ENCODE measurements around the gene NADSYN1. TPM values are rescaled to one million over a fixed set of nuclear protein-coding genes. Genes with fewer than 3 reads are reported as not detected.
A peak's percentile ranks its signal among the peaks of the same experiment; 100 is the strongest.

The NADSYN1 gene
- total RNA-seq, 1 experiment from 2014 or later = 34.7 TPM

GRCh38 chr11:71443736-71444445, 9.1 kb upstream of the NADSYN1 start:
- Histone ChIP-seq H3K9me3 (no peaks in the 10 kb centered on the region), H3K36me3 (peaks cover 3% of the 10 kb centered on the region), H3K4me3 (no peak overlapping the region), H3K27me3 (no peaks in the 10 kb centered on the region)
- DNase-seq = no peak

- Histone ChIP-seq H3K4me3 (no peak overlapping the region), H3K9me3 (no peaks in the 10 kb centered on the region), H3K27me3 (no peaks in the 10 kb centered on the region), H3K36me3 (peaks cover 3% of the 10 kb centered on the region)
- DNase-seq = no peak
Measured at GRCh38 chr11:71444811-71445210, 8.2 kb upstream of the NADSYN1 start.

DNA sequence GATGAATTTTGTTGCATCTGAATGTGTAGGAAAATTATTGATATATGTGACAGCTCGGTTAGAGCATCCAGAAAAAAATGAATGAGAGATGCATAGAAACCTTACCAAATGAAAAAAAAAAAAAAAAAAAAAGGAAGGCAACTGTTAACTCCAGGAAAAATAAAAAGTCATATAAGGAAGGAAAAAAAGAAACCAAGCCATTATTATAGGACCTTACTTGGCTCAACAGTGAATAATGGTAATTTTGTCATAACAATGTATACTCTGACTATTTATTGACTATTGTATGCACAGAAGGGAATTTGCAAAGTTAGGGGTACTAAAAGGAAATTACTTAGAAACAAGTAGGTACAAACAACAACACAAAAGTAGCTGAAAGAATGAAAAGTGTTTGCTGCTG, 6.9 kb upstream of the NADSYN1 start:
- no peaks in the 10 kb centered on the region for H3K27me3 ChIP-seq
- H3K36me3 ChIP-seq = peaks cover 3% of the 10 kb centered on the region
- H3K9me3 ChIP-seq = no peaks in the 10 kb centered on the region
- DNase-seq = no peak
- no peak overlapping the region for H3K4me3 ChIP-seq

DNA sequence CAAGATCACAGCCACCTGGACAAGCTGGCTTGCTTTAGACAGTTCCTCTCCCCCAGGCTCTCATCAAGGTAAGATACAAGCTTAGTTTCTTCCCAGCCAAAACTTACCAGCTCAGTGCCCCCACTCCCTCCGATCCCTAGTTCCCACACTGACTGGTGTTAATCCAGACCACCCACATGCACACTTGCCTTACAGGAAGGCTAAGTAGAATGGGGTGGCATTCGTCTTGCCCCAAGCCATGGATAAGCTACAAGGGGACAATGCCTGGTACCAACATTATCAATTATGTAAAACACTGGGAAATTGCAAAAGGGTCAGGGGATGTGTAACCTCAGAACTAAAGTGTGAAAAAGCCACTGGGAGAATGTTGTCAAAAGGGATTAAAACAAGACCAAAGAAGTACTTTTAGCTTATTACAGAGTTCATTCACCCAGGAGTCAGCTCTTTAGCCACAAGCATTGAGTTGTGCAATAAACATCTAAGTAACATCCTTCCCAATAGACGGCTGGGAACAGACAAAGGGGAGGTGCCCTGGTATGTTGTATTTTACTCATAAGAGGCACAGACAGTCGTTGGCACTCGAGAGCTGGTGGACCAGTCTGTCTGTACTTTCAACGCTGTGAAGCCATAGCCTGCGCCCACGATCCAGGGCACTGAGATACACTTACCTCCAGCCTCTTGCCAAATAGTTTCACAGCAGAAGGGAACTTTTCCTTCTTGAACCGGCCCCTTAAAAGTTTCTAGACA, 5.9 kb upstream of the NADSYN1 start:
- no peaks in the 10 kb centered on the region for H3K27me3 ChIP-seq
- no peak for DNase-seq
- H3K36me3 ChIP-seq = peaks cover 3% of the 10 kb centered on the region
- no peaks in the 10 kb centered on the region for H3K9me3 ChIP-seq
- peak overlapping the region; percentile 71 for H3K4me3 ChIP-seq

DNA sequence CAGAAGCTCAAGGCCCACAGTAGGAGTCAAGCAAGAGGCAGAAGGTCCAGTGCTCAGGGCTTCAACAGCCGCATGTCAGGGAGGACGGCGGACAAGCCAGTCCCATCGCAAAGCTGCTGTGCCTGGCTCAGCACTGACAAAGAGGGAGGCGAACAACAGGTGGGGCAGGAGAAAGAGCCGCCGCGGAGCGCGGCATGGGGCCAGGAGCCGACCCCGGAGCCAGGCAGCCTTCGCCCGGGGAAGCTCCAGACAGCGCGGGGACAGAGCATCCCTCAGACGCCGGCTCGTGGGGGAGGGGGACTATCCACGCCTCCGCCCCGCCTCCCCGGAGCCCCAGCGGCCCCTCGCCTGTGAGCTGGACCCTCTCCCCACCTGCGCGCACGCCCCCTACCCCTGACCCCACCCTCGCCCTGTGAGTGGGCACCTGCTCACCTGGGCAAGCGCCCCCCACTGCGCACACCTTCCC, 5.2 kb upstream of the NADSYN1 start:
- Histone ChIP-seq H3K4me3 (peak overlapping the region; percentile 71), H3K27me3 (no peaks in the 10 kb centered on the region), H3K9me3 (no peaks in the 10 kb centered on the region), H3K36me3 (peaks cover 3% of the 10 kb centered on the region)
- DNase-seq = no peak

- Histone ChIP-seq H3K27me3 (no peaks in the 10 kb centered on the region), H3K36me3 (peaks cover 3% of the 10 kb centered on the region), H3K4me3 (peak within 1 kb of the TSS; percentile 71), H3K9me3 (no peaks in the 10 kb centered on the region)
- DNase-seq = peak; percentile 96
Measured at GRCh38 chr11:71448257-71449171, 4.5 kb upstream of the NADSYN1 start, which contains the start of gene DHCR7. Gene DHCR7 (minus strand): TSS chr11:71448393. CDS start chr11:71444952, 3,441 bp downstream.

- H3K36me3 ChIP-seq = peaks cover 3% of the 10 kb centered on the region
- H3K27me3 ChIP-seq = no peaks in the 10 kb centered on the region
- no peaks in the 10 kb centered on the region for H3K9me3 ChIP-seq
- H3K4me3 ChIP-seq = peak overlapping the region; percentile 71
- DNase-seq = no peak
Measured at GRCh38 chr11:71449596-71449995, 3.4 kb upstream of the NADSYN1 start.

DNA sequence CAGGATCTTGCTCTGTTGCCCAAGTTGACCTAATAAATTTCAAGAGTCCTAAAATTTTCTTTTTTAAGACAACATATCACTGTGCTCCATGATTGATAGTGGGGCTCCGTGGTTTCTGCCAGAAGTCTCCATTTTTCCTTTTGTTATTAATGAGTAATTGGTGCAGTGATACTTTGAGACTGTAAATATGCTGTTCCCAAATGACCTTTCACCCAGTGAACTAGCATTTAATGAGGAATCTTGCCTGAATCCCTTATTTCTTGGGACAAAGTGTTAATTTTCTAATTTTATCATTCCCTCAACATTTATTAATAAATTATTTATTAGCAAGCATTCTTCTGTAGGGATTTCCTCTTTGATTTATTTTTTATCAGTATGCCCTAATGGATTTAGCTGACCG, 2.5 kb upstream of the NADSYN1 start:
- peaks cover 8% of the 10 kb centered on the region for H3K36me3 ChIP-seq
- no peaks in the 10 kb centered on the region for H3K9me3 ChIP-seq
- no peak overlapping the region for H3K4me3 ChIP-seq
- DNase-seq = no peak
- no peaks in the 10 kb centered on the region for H3K27me3 ChIP-seq

DNA sequence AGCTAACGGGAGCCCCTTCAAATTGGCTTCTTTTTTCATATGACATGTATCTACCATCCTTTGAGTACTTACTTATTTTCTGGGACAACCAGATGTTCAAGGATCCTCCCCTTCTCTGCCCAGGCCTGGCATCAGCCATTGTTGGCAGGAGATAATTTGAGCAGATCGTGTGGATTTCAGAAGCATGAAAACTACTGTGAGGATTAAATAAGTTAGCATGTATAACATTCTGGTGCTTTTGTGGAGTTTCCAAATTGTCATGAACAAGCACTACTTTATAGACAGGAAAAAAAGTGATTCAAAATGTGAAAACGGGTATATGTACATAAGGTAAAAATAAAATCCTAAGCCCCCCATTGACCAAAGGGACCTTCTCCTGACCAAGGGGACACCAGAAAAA, 2.1 kb upstream of the NADSYN1 start:
- DNase-seq = no peak
- Histone ChIP-seq H3K4me3 (no peak overlapping the region), H3K27me3 (no peaks in the 10 kb centered on the region)

DNA sequence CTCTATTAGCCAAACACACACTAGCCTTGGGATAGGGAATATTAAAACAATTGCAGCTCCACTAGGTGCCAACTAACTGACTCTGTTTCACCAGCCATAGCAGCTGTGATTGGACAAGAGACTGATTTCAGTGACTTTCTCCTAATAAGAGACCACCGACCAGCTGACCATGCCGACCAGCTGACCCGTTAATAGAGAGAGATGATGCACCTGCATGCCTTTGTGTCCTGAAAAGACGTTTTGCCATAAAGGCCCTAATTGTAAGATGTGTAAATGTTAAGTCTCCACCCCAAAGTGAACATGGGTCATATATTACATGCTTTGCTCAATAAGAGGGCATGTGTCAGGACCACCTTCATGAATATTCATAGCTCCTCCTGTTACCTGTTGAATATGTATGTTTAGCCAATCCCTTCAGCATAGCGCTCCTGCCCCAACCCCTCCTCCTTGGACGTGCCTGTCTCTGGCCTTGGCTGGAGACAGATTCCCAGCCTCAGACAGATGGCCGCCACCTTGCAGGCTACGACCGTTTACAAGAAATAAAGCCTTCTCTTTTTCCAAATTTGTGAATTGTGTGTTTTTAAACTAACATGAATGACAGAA, 1.3 kb upstream of the NADSYN1 start:
- H3K27me3 ChIP-seq = no peaks in the 10 kb centered on the region
- H3K9me3 ChIP-seq = no peaks in the 10 kb centered on the region
- H3K4me3 ChIP-seq = no peak overlapping the region
- DNase-seq = no peak
- peaks cover 15% of the 10 kb centered on the region for H3K36me3 ChIP-seq

More for the DNA sequence above, 2.1 kb upstream of the NADSYN1 start:
- no peaks in the 10 kb centered on the region for H3K9me3 ChIP-seq
- peaks cover 9% of the 10 kb centered on the region for H3K36me3 ChIP-seq

- DNase-seq = no peak
- Histone ChIP-seq H3K36me3 (peaks cover 17% of the 10 kb centered on the region), H3K4me3 (peak overlapping the region; percentile 92), H3K27me3 (no peaks in the 10 kb centered on the region), H3K9me3 (no peaks in the 10 kb centered on the region)
Measured at GRCh38 chr11:71452199-71453036, 585 bp upstream of the NADSYN1 start.

- Histone ChIP-seq H3K36me3 (peaks cover 17% of the 10 kb centered on the region), H3K9me3 (no peaks in the 10 kb centered on the region), H3K27me3 (no peaks in the 10 kb centered on the region), H3K4me3 (peak overlapping the region; percentile 92)
- no peak for DNase-seq
Measured at GRCh38 chr11:71453918-71454304, 908 bp downstream of the NADSYN1 start.

- H3K4me3 ChIP-seq = no peak overlapping the region
- no peak for DNase-seq
Measured at GRCh38 chr11:71454470-71455113, 1.6 kb downstream of the NADSYN1 start.

GRCh38 chr11:71456294-71456693, 3.3 kb downstream of the NADSYN1 start:
- Histone ChIP-seq H3K9me3 (no peaks in the 10 kb centered on the region), H3K27me3 (no peaks in the 10 kb centered on the region), H3K4me3 (no peak overlapping the region), H3K36me3 (peaks cover 21% of the 10 kb centered on the region)
- DNase-seq = no peak

More at GRCh38 chr11:71454470-71455113, 1.6 kb downstream of the NADSYN1 start:
- Histone ChIP-seq H3K36me3 (peaks cover 17% of the 10 kb centered on the region), H3K27me3 (no peaks in the 10 kb centered on the region), H3K9me3 (no peaks in the 10 kb centered on the region)

DNA sequence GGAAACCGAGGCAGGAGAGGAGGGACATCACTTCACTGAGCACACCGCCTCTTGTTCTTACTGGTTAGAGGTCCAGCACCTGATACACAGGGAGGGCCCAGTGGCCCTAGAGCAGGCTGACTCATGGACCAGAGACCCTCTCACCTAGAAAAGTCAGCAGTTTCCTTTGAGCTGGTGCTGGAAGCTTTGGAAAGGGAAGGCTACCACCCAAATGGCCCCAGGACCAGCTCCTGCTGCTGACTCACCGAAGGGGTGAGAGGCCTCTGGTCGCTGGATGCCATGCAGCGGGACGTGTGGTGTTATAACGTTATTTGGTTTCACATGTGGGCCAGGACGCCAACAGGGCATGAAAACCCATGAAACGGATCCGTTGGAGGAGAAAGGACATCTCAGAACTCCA, 3.8 kb downstream of the NADSYN1 start:
- H3K36me3 ChIP-seq = peaks cover 21% of the 10 kb centered on the region
- no peaks in the 10 kb centered on the region for H3K9me3 ChIP-seq
- no peak overlapping the region for H3K4me3 ChIP-seq
- no peaks in the 10 kb centered on the region for H3K27me3 ChIP-seq
- no peak for DNase-seq

All from MG63 (cell line).